ENCODE results near the gene ARHGAP40. TPM values are rescaled to one million over a fixed set of nuclear protein-coding genes. Genes with fewer than 3 reads are reported as not detected.
A peak's percentile ranks its signal among the peaks of the same experiment; 100 is the strongest.

ARHGAP40 gene
- total and polyA plus RNA-seq, 2 donors (not counting 3 experiments of a cell fraction or from before 2014, with no cell fraction given), result 0.18 to 0.20 TPM

DNA sequence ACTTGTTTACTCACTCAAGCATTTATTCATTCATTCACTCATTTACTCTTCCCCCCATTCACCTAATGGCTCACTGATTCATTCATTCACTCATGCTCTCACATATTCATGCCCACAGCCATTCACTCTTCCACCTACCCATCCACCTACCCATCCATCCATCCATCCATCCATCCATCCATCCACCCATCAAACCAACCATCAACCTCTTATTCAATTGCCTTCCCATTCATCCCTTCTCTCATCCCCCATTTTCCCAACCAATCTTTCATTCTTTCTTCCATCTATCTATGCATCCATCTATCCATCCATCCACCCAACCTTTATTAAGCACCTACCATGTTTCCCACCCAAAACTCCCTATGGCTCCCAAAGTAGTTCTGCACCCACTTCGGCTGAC lies 1.6 kb upstream of the ARHGAP40 start:
- Histone ChIP-seq H3K9me1 (replicated peaks; ENCODE audit: control insufficient read depth, extremely low read depth, insufficient read depth, low read length) (no peaks in the 10 kb centered on the region), H4K20me1 (replicated peaks; ENCODE audit: control insufficient read depth, extremely low read depth, insufficient read depth, low read length) (no peaks in the 10 kb centered on the region), H3K4me3 (replicated peaks in 1 of 3; ENCODE audit: insufficient read depth in 1 of 3, low read depth in 1 of 3, low read length in 3 of 3) (no peak overlapping the region), H3K9ac (replicated peaks; ENCODE audit: extremely low read depth, insufficient read depth, low read length) (no peak overlapping the region), H2AFZ (ENCODE audit: low read depth, low read length) (no peak overlapping the region), H3K9me3 (replicated peaks; ENCODE audit: control insufficient read depth, insufficient read depth, low read length) (no peaks in the 10 kb centered on the region), H3K36me3 (ENCODE audit: control insufficient read depth in 2 of 2, extremely low read depth in 1 of 2, insufficient read depth in 2 of 2, low read length in 2 of 2) (no peaks in the 10 kb centered on the region), H3K79me2 (ENCODE audit: control insufficient read depth, insufficient read depth, low read length) (no peaks in the 10 kb centered on the region), H3K27me3 (ENCODE audit: control insufficient read depth in 2 of 2, insufficient read depth in 2 of 2, low read length in 2 of 2) (peaks cover 0 to 1% of the 10 kb centered on the region in 2 experiments), H3K4me2 (ENCODE audit: insufficient read depth, low read length) (no peak overlapping the region), H3K27ac (ENCODE audit: insufficient read depth, low read depth, low read length) (no peak overlapping the region), H3K4me1 (ENCODE audit: control insufficient read depth, extremely low read depth, insufficient read depth, low read length) (peaks cover 15% of the 10 kb centered on the region)
- CTCF ChIA-PET, result no interaction called here
- no peak for FAIRE-seq
- no TSS peak for BruUV-seq (replicated peaks)
- dilution Hi-C loops (cut with MboI; ENCODE audit: extremely low pct_ligation_motif_present, low sequenced_read_pairs) (no loop called here), intact Hi-C loops (cut with micrococcal nuclease) (no loop called here)
- TF ChIP-seq POLR2AphosphoS5 (IDR thresholded peaks at IDR 0.05; ENCODE audit: insufficient read depth, low read depth, low read length), result no peak
- no peak for TF ChIP-seq EZH2 (IDR thresholded peaks at IDR 0.05; ENCODE audit: borderline replicate concordance, low read depth, low read length, severe bottlenecking)
- TF ChIP-seq, protein P1, sequence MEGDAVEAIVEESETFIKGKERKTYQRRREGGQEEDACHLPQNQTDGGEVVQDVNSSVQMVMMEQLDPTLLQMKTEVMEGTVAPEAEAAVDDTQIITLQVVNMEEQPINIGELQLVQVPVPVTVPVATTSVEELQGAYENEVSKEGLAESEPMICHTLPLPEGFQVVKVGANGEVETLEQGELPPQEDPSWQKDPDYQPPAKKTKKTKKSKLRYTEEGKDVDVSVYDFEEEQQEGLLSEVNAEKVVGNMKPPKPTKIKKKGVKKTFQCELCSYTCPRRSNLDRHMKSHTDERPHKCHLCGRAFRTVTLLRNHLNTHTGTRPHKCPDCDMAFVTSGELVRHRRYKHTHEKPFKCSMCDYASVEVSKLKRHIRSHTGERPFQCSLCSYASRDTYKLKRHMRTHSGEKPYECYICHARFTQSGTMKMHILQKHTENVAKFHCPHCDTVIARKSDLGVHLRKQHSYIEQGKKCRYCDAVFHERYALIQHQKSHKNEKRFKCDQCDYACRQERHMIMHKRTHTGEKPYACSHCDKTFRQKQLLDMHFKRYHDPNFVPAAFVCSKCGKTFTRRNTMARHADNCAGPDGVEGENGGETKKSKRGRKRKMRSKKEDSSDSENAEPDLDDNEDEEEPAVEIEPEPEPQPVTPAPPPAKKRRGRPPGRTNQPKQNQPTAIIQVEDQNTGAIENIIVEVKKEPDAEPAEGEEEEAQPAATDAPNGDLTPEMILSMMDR (IDR thresholded peaks at IDR 0.05; ENCODE audit: extremely low read depth in 1 of 2, insufficient read depth in 1 of 2, low read depth in 1 of 2, low read length in 2 of 2), result no peak
- no peak for TF ChIP-seq JUN (IDR thresholded peaks at IDR 0.05; ENCODE audit: borderline replicate concordance, insufficient read depth, insufficient read length, low read depth)
- TF ChIP-seq MAX (IDR thresholded peaks at IDR 0.05; ENCODE audit: insufficient read depth, insufficient read length), result no peak
- POLR2A ChIA-PET, result no interaction called here
- no peak for DNase-seq (ENCODE audit: low read depth, low spot score)

- POLR2A ChIA-PET, result no interaction called here
- Histone ChIP-seq H3K36me3 (ENCODE audit: control insufficient read depth in 2 of 2, extremely low read depth in 1 of 2, insufficient read depth in 2 of 2, low read length in 2 of 2) (no peaks in the 10 kb centered on the region), H3K9me3 (replicated peaks; ENCODE audit: control insufficient read depth, insufficient read depth, low read length) (no peaks in the 10 kb centered on the region), H2AFZ (ENCODE audit: low read depth, low read length) (peak overlapping the region; percentile 84), H4K20me1 (replicated peaks; ENCODE audit: control insufficient read depth, extremely low read depth, insufficient read depth, low read length) (no peaks in the 10 kb centered on the region), H3K9me1 (replicated peaks; ENCODE audit: control insufficient read depth, extremely low read depth, insufficient read depth, low read length) (no peaks in the 10 kb centered on the region), H3K4me2 (ENCODE audit: insufficient read depth, low read length) (no peak overlapping the region), H3K9ac (replicated peaks; ENCODE audit: extremely low read depth, insufficient read depth, low read length) (no peak overlapping the region), H3K27me3 (ENCODE audit: control insufficient read depth in 2 of 2, insufficient read depth in 2 of 2, low read length in 2 of 2) (peaks cover 0 to 1% of the 10 kb centered on the region in 2 experiments), H3K27ac (ENCODE audit: insufficient read depth, low read depth, low read length) (no peak overlapping the region), H3K79me2 (ENCODE audit: control insufficient read depth, insufficient read depth, low read length) (no peaks in the 10 kb centered on the region), H3K4me3 (replicated peaks in 1 of 3; ENCODE audit: insufficient read depth in 1 of 3, low read depth in 1 of 3, low read length in 3 of 3) (no peak overlapping the region), H3K4me1 (ENCODE audit: control insufficient read depth, extremely low read depth, insufficient read depth, low read length) (peaks cover 19% of the 10 kb centered on the region)
- dilution Hi-C loops (cut with MboI; ENCODE audit: extremely low pct_ligation_motif_present, low sequenced_read_pairs) (no loop called here), intact Hi-C loops (cut with micrococcal nuclease) (no loop called here)
- CTCF ChIA-PET, result no interaction called here
- DNase-seq (ENCODE audit: low read depth, low spot score), result no peak
- peak; percentile 53 for FAIRE-seq
- TF ChIP-seq GATA2 (IDR thresholded peaks at IDR 0.05; ENCODE audit: insufficient read depth, insufficient read length, low read depth, low read length) (no peak), JUN (IDR thresholded peaks at IDR 0.05; ENCODE audit: borderline replicate concordance, insufficient read depth, insufficient read length, low read depth) (no peak), MAX (IDR thresholded peaks at IDR 0.05; ENCODE audit: insufficient read depth, insufficient read length) (no peak), FOS (IDR thresholded peaks at IDR 0.05; ENCODE audit: borderline replicate concordance, insufficient read depth, low read length) (no peak), POLR2A (IDR thresholded peaks at IDR 0.05; ENCODE audit: low read depth, low read length) (no peak)
- TF ChIP-seq, protein P1 (IDR thresholded peaks at IDR 0.05; ENCODE audit: extremely low read depth in 1 of 2, insufficient read depth in 1 of 2, low read depth in 1 of 2, low read length in 2 of 2), result no peak
- no TSS peak for BruUV-seq (replicated peaks)
These were observed 574 bp downstream of the ARHGAP40 start for GRCh38 chr20:38602185-38602581.

Data from endothelial cell of umbilical vein (primary cell).